ENCODE results near the gene MMADHC. TPM values are rescaled to one million over a fixed set of nuclear protein-coding genes. Genes with fewer than 3 reads are reported as not detected.

MMADHC gene
- total and polyA plus RNA-seq, 2 donors from 2014 or later: 77.1 to 84.8 TPM

GRCh38 chr2:149526689-149527088 lies 60.9 kb downstream of the MMADHC start:
- Histone ChIP-seq H3K4me1 (ENCODE audit: control insufficient read depth in 2 of 3, insufficient read depth in 2 of 3, low read depth in 1 of 3, low read length in 3 of 3) (no peaks in the 10 kb centered on the region), H3K27ac (ENCODE audit: low read depth in 2 of 2, low read length in 2 of 2) (no peak overlapping the region), H3K4me3 (ENCODE audit: low read length in 3 of 3) (no peak overlapping the region), H3K9ac (ENCODE audit: low read length in 3 of 3) (no peak overlapping the region), H3K9me3 (ENCODE audit: control insufficient read depth in 2 of 3, insufficient read depth in 1 of 3, low read length in 3 of 3) (peaks cover 0 to 4% (median 0%) of the 10 kb centered on the region in 3 donors), H3K36me3 (ENCODE audit: control insufficient read depth in 2 of 3, insufficient read depth in 3 of 3, low read length in 3 of 3) (no peaks in the 10 kb centered on the region), H3K27me3 (ENCODE audit: control insufficient read depth, insufficient read depth, low read length) (no peaks in the 10 kb centered on the region)
- FAIRE-seq: no peak
- no peak for DNase-seq
- no peak for TF ChIP-seq CTCF (IDR thresholded peaks at IDR 0.05; ENCODE audit: borderline replicate concordance, extremely low read depth, insufficient read depth)
- intact Hi-C loops (cut with DNase I): no loop called here

- no peak for TF ChIP-seq CTCF (IDR thresholded peaks at IDR 0.05; ENCODE audit: borderline replicate concordance, extremely low read depth, insufficient read depth)
- no peaks in the 10 kb centered on the region for H3K4me1 ChIP-seq (ENCODE audit: control insufficient read depth in 2 of 3, insufficient read depth in 2 of 3, low read depth in 1 of 3, low read length in 3 of 3)
- H3K4me3 ChIP-seq (ENCODE audit: low read length in 3 of 3): no peak overlapping the region
- FAIRE-seq (no peak), DNase-seq (peak in 1 of 5 donors; percentile 55)
- H3K27ac ChIP-seq (ENCODE audit: low read depth in 2 of 2, low read length in 2 of 2): no peak overlapping the region
- H3K9me3 ChIP-seq (ENCODE audit: control insufficient read depth in 2 of 3, insufficient read depth in 1 of 3, low read length in 3 of 3): peaks cover 0 to 4% (median 0%) of the 10 kb centered on the region in 3 donors
- H3K27me3 ChIP-seq (ENCODE audit: control insufficient read depth, insufficient read depth, low read length): no peaks in the 10 kb centered on the region
- H3K36me3 ChIP-seq (ENCODE audit: control insufficient read depth in 2 of 3, insufficient read depth in 3 of 3, low read length in 3 of 3): no peaks in the 10 kb centered on the region
- no peak overlapping the region for H3K9ac ChIP-seq (ENCODE audit: low read length in 3 of 3)
- intact Hi-C loops (cut with DNase I): no loop called here
Observed at GRCh38 chr2:149525323-149525722, 62.3 kb downstream of the MMADHC start.

Measured in kidney (tissue), 14 donors.